Heart left ventricle (tissue), 16 donors: Measurements from ENCODE around the gene CTNND2. TPM values are rescaled to one million over a fixed set of nuclear protein-coding genes. Genes with fewer than 3 reads are reported as not detected.

ENCODE experiments used
- ATAC-seq, 4 donors: fragments of 200-7000 bp; cut with Tn5 transposase; one replicate each; pipeline ENCODE4 v1.9.1; 2020 to 2022; ENCODE audit warnings: moderate library complexity in 4 of 4, mild to moderate bottlenecking in 3 of 4, moderate number of reproducible peaks in 1 of 4
- DNase-seq, 5 donors: peaks; one replicate each; pipeline ENCODE4 v3.0.0-alpha.2; 2020
- H3K27ac ChIP-seq, 12 donors: fragments of 200-600 bp; sonication (generic) in 4 of 12; one replicate each; pipeline versions ENCODE4 v1.5.0 to v1.8.0; 2016 to 2022; ENCODE audit warnings: mild to moderate bottlenecking in 2 of 12
- H3K27me3 ChIP-seq, 9 donors: fragments of 200-600 bp; sonication (generic) in 2 of 9; one replicate each; pipeline versions ENCODE4 v1.5.1 to v1.8.0; 2016 to 2022; ENCODE audit warnings: mild to moderate bottlenecking in 3 of 9
- H3K36me3 ChIP-seq, 9 donors: fragments of 200-600 bp; sonication (generic) in 2 of 9; one replicate each; pipeline versions ENCODE4 v1.5.0 to v1.8.0; 2018 to 2022; ENCODE audit warnings: mild to moderate bottlenecking in 2 of 9
- H3K4me1 ChIP-seq, 12 donors: fragments of 200-600 bp; sonication (generic) in 4 of 12; one replicate each; pipeline versions ENCODE4 v1.5.0 to v1.8.0; 2016 to 2022; ENCODE audit warnings: mild to moderate bottlenecking in 3 of 12
- H3K4me3 ChIP-seq, 12 donors: fragments of 200-600 bp; sonication (generic) in 4 of 12; one replicate each; pipeline versions ENCODE4 v1.5.0 to v1.8.0; 2017 to 2022; ENCODE audit warnings: mild to moderate bottlenecking in 9 of 12, moderate library complexity in 4 of 12
- H3K9me3 ChIP-seq, 12 donors: fragments of 200-600 bp; sonication (generic) in 4 of 12; one replicate each; pipeline versions ENCODE4 v1.5.0 to v1.8.0; 2016 to 2022; ENCODE audit warnings: mild to moderate bottlenecking in 1 of 12
- POLR2A ChIP-seq, 2 donors: fragments of 450-650 bp; IDR thresholded peaks; one replicate each; pipeline ENCODE4 v1.6.1; 2017; ENCODE audit warnings: antibody characterized with exemption in 2 of 2, mild to moderate bottlenecking in 2 of 2, moderate library complexity in 2 of 2
- WGBS, 4 donors: extraction: QIAGEN DNeasy Blood & Tissue Kit in 2 of 4; methylation state at CpG; one replicate each; pipeline versions ENCODE4 v1.1.5 to v1.1.7; 2013 to 2018; 5-methylcytosine and 5-hydroxymethylcytosine counted together
- intact Hi-C, 10 donors: fragments of 100-400 bp; cut with DNase I; formaldehyde crosslinking; loops; one replicate each; pipeline versions ENCODE4 v1.11.1 to v1.14.2; 2022
- polyA plus RNA-seq, 2 donors: library from polyadenylated mRNA; stranded (reverse); fragments of 200-250 nt; gene quantifications; one replicate each; pipeline ENCODE4 v1.2.3, GENCODE V29; 2013
- total RNA-seq, 9 donors: library from RNA; depleted of rRNA in 2 of 9; stranded (reverse); fragments of >200 nt in 2 of 9; fragmentation: NEBNext Ultra II Directional in 3 of 9; extraction: Animal tissue kit (Norgen Biotek cat#: 25700) in 3 of 9; gene quantifications; one replicate each; pipeline versions ENCODE4 v1.1.0 to v1.2.4, GENCODE V29; 2016 to 2023
- TF ChIP-seq, protein P1 (sequence below), 12 donors: fragments of 200-600 bp; sonication (generic) in 4 of 12; IDR thresholded peaks; one replicate each; pipeline versions ENCODE4 v1.5.0 to v1.8.0; 2018 to 2022; ENCODE audit warnings: antibody characterized with exemption in 12 of 12, mild to moderate bottlenecking in 5 of 12
- donor health status: ischemic (EF 13 %, LVEDD 7.1; RV severe dilation, severe dysfunction).
- donor health status: healthy with polysubstance abuse.
- donor health status: DM: no; HTN: yes; CAD: no.
- donor health status: DM: no; HTN: no; CAD: no.
- donor health status: ischemic (EF 25% LVEDD 6.9; RV normal size, moderate dysfunction).
- donor health status: ischemic (EF 25% LVEDD 5.7; RV mildly dilated, moderate dysfunction).
- donor health status: healthy.
- donor health status: DM: yes; HTN: yes; CAD: no.
- donor health status: ischemic (EF 35%, LVEDD 5.7; RV mildly dilated, moderate dysfunction).
- donor health status: nonischemic (EF 11% LVEDD 7.7; RV severe dilation, severe dysfunction).
- donor health status: DM: yes; HTN: yes; CAD: no.
- donor health status: PGD.
- donor health status: ischemic (EF 29% LVEDD 5.4; RV normal size, mild dysfunction).
- donor health status: nonischemic (EF 23%, LVEDD 6.1; RV moderate dilation, normal function).

CTNND2 gene
- total and polyA plus RNA-seq, 11 donors, result 4.0 to 36.8 (median 20.2) TPM

DNA sequence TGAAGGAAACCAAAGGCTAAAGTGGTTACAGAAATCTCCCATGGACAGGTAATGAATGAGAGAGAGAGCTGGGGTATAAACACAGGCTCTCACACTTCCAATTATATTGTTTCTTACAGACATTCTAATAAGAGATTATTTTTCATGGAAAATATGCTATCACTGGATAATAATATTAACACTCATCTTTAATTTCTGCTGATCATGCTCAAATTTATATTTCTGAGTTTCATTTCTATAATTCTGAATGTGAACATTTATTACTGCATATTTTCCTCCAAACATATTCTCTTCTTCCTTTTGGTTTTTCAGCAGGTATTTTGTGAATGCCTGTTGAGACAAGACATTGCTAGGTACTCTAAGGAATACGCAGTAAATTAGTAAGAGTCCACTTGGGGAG lies 733.0 kb downstream of the CTNND2 start:
- no peaks in the 10 kb centered on the region for H3K9me3 ChIP-seq
- ATAC-seq (no peak), DNase-seq (no peak)
- TF ChIP-seq POLR2A (IDR thresholded peaks at IDR 0.05), result no peak
- TF ChIP-seq, protein P1, sequence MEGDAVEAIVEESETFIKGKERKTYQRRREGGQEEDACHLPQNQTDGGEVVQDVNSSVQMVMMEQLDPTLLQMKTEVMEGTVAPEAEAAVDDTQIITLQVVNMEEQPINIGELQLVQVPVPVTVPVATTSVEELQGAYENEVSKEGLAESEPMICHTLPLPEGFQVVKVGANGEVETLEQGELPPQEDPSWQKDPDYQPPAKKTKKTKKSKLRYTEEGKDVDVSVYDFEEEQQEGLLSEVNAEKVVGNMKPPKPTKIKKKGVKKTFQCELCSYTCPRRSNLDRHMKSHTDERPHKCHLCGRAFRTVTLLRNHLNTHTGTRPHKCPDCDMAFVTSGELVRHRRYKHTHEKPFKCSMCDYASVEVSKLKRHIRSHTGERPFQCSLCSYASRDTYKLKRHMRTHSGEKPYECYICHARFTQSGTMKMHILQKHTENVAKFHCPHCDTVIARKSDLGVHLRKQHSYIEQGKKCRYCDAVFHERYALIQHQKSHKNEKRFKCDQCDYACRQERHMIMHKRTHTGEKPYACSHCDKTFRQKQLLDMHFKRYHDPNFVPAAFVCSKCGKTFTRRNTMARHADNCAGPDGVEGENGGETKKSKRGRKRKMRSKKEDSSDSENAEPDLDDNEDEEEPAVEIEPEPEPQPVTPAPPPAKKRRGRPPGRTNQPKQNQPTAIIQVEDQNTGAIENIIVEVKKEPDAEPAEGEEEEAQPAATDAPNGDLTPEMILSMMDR (IDR thresholded peaks at IDR 0.05), result no peak
- H3K4me3 ChIP-seq, result no peak overlapping the region
- no peaks in the 10 kb centered on the region for H3K36me3 ChIP-seq
- H3K4me1 ChIP-seq, result peaks cover 0 to 5% (median 0%) of the 10 kb centered on the region in 12 donors
- WGBS, 4 donors, result 86 to 94% (median 90%) methylated on average over 1 of the region's 1 CpG
- H3K27me3 ChIP-seq, result no peaks in the 10 kb centered on the region
- H3K27ac ChIP-seq, result no peak overlapping the region
- intact Hi-C loops, result loop anchor here in 1 of 10 donors (10.0 kb wide), 1 partner anchor 306 kb away; no protein-coding TSS in a partner anchor

DNA sequence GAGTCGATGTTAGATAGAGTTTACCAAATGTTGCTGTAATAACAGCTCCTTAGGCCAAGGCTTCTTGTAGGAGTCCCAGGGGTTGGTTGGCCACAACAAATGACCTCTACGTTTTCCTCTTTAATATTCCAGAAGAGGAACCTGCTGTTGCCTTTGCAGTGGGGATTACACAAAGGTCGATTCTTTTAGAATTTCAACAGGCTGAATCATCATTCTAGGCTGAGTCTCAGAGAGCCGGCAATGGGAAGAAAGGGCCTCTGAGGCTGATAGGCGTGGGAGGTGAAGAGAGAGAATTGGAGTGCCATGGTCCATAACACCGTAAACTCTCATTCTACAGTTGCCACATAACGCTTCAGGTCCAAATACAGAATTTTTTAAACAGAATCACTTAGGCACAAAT lies 737.3 kb downstream of the CTNND2 start:
- ATAC-seq, result no peak
- H3K9me3 ChIP-seq, result no peaks in the 10 kb centered on the region
- DNase-seq, result no peak
- no peak overlapping the region for H3K4me3 ChIP-seq
- TF ChIP-seq, protein P1 (IDR thresholded peaks at IDR 0.05), result no peak
- TF ChIP-seq POLR2A (IDR thresholded peaks at IDR 0.05), result no peak
- H3K27ac ChIP-seq, result no peak overlapping the region
- H3K36me3 ChIP-seq, result no peaks in the 10 kb centered on the region
- intact Hi-C loops, result loop anchor here in 1 of 10 donors (10.0 kb wide), 1 partner anchor 218 kb away; no protein-coding TSS in a partner anchor
- peaks cover 0 to 5% (median 0%) of the 10 kb centered on the region in 12 donors for H3K4me1 ChIP-seq
- 76 to 81% (median 79%) methylated on average over 7 of the region's 7 CpGs for WGBS, 4 donors
- H3K27me3 ChIP-seq, result no peaks in the 10 kb centered on the region

DNA sequence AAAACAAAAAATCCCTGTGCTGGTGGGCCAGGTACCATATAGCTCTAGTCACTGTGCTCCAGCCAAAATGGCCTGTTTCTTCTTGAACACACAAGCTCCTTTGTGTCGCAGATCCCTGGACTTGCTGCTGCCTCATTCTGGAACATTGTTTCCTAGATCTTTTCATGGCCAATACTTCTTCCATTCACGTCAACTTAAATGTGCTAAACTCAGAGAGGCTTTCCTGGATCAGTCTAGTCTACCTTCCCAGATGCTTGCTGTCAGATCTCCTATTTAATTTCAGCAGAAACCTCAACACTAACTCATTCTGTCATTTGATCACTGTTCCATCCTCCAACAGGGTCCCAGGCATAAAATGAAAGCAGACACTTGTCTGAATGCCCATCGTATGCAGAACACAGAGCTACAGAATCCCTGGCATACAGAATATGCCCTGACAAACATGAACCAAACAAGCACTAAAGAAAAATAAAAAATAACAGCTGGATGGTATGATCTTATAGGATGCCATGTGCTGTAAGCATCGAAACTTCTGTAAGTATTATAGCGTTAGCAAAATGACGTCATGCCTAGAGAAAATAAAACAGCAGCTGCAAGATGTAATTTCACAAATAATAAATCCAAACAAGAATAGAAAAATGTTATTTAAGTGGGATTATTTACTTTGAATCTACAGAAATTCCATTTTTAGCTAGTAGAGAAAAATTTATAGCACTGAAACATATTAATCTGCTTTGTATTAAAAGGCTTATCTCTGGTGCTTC lies 739.5 kb downstream of the CTNND2 start:
- Histone ChIP-seq H3K4me3 (no peak overlapping the region), H3K27ac (no peak overlapping the region), H3K4me1 (peaks cover 0 to 5% (median 0%) of the 10 kb centered on the region in 12 donors), H3K9me3 (no peaks in the 10 kb centered on the region), H3K36me3 (no peaks in the 10 kb centered on the region), H3K27me3 (no peaks in the 10 kb centered on the region)
- intact Hi-C loops, result loop anchor here in 1 of 10 donors (10.0 kb wide), 1 partner anchor 220 kb away; no protein-coding TSS in a partner anchor
- ATAC-seq (no peak), DNase-seq (no peak)
- TF ChIP-seq, protein P1 (IDR thresholded peaks at IDR 0.05), result no peak
- no peak for TF ChIP-seq POLR2A (IDR thresholded peaks at IDR 0.05)
- WGBS, 4 donors, result 78 to 87% (median 82%) methylated on average over 6 of the region's 6 CpGs

DNA sequence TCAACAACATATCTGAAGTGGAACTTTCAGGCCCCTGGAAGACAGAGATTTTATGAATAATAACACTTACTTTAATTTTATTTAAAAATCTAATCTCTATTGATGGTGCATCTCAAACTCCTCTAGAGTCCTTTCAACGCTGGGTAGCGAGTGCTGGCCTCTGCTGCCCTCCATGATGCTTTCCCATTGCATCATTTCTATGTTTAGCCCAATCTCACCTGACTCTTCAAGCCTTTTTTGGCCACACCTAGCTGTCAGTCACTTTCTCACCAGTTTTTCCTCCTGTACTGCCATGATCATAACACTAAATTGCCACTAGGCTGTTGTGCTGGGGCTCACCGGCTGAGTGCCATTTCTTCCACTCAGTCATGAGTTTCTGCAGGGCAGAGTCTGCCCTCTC lies 747.1 kb downstream of the CTNND2 start:
- peaks cover 0 to 5% (median 0%) of the 10 kb centered on the region in 12 donors for H3K4me1 ChIP-seq
- ATAC-seq, result peak in 3 of 4 donors; percentile 55 to 66 (median 62)
- no peaks in the 10 kb centered on the region for H3K36me3 ChIP-seq
- 49 to 70% (median 67%) methylated on average over 3 of the region's 3 CpGs for WGBS, 4 donors
- no peak for DNase-seq
- no peaks in the 10 kb centered on the region for H3K9me3 ChIP-seq
- H3K27me3 ChIP-seq, result no peaks in the 10 kb centered on the region
- H3K27ac ChIP-seq, result no peak overlapping the region
- intact Hi-C loops, result no loop called here
- H3K4me3 ChIP-seq, result no peak overlapping the region
- TF ChIP-seq, protein P1 (IDR thresholded peaks at IDR 0.05), result no peak
- no peak for TF ChIP-seq POLR2A (IDR thresholded peaks at IDR 0.05)
